Esophagus squamous epithelium (tissue), 5 donors: ENCODE results near the gene ZMIZ1. TPM values are rescaled to one million over a fixed set of nuclear protein-coding genes. Genes with fewer than 3 reads are reported as not detected.

Experiments
- DNase-seq: peaks from one replicate; lab custom pipeline; 2025; lab: John Stamatoyannopoulos, UW
- H3K27ac ChIP-seq, 4 donors: fragments of 200-600 bp; sonication (generic); one replicate each; pipeline ENCODE4 v1.5.1; 2016 to 2019; ENCODE audit warnings: mild to moderate bottlenecking in 1 of 4
- H3K27me3 ChIP-seq, 4 donors: fragments of 200-600 bp; sonication (generic); 1 replicate in 3 of 4; 2 replicates in 1 of 4; pipeline versions ENCODE4 v1.5.1 to v1.6.0; 2017 to 2021; ENCODE audit warnings: antibody characterized with exemption in 1 of 4
- H3K36me3 ChIP-seq, 3 donors: fragments of 200-600 bp; sonication (generic); one replicate each; pipeline ENCODE4 v1.5.1; 2016 to 2019
- H3K4me1 ChIP-seq, 3 donors: fragments of 200-600 bp; sonication (generic); one replicate each; pipeline ENCODE4 v1.5.1; 2017 to 2019
- H3K4me3 ChIP-seq, 4 donors: fragments of 200-600 bp; sonication (generic); 1 replicate in 3 of 4; 2 replicates in 1 of 4; pipeline ENCODE4 v1.5.1; 2016 to 2019; ENCODE audit warnings: mild to moderate bottlenecking in 2 of 4, moderate library complexity in 1 of 4
- H3K9me3 ChIP-seq, 3 donors: fragments of 200-600 bp; sonication (generic); one replicate each; pipeline ENCODE4 v1.5.1; 2016 to 2019
- POLR2A ChIP-seq, 4 donors: fragments of 450-650 bp; IDR thresholded peaks; one replicate each; pipeline ENCODE4 v1.6.1; 2017; ENCODE audit warnings: antibody characterized with exemption in 4 of 4, mild to moderate bottlenecking in 4 of 4, moderate library complexity in 3 of 4
- WGBS, 2 donors: methylation state at CpG; one replicate each; pipeline ENCODE4 v1.1.5; 2018; 5-methylcytosine and 5-hydroxymethylcytosine counted together
- intact Hi-C: fragments of 100-400 bp; cut with DNase I; formaldehyde crosslinking; loops from one replicate; pipeline ENCODE4 v1.15.0; 2022
- total RNA-seq, 4 donors: library from RNA; depleted of rRNA; stranded (reverse); fragments of >200 nt; gene quantifications; one replicate each; pipeline ENCODE4 v1.1.0, GENCODE V29; 2016
- TF ChIP-seq, protein P1 (sequence below), 6 experiments: fragments of 450-650 bp in 4 of 6; fragments of 200-600 bp in 2 of 6; sonication (generic) in 2 of 6; IDR thresholded peaks; one replicate each; pipeline ENCODE4 v1.5.1; 2016 to 2019; ENCODE audit warnings: antibody characterized with exemption in 6 of 6, mild to moderate bottlenecking in 4 of 6, moderate library complexity in 4 of 6
- donor health status: DM: yes; HTN: yes; CAD: no.

Gene ZMIZ1
- total RNA-seq, 4 donors from 2014 or later = 28.2 to 79.5 (median 40.4) TPM

DNA sequence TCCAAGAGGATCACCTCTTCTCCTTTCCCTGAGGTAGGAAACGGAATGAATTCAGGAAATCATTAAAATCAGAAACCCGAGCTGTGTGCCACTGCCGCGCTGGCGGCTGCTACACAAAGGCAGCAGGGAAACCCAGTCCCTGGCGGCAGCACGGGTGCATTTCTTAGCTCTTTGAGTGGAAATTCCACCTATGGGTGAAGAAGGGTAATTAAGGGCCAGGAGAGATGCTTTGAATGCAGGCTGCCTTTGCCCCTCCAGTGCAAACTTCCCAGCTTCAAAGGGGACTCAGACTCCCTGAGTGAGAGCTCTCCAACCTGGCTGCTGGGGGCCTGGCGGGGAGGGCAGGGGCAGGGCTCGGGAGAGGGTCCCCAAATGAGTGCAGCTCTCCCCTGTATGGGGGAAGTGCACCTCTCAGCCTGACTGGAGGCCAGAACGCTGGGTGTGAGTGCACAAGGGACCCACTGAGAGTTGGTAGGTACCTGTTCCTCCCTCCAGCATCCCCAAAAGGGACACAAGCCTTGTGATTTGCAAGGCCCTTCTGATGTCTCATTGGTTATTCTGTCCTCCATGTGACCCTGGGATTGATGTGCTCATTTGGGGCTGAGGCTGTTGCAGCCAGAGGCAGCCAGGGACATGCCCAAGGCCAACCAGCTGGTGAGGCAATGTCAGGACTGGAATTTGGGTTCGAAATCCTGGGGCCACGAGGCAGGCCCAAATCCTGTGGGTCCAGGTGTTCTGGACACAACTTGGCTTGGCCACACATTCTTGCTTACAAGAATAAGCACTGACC lies 16.3 kb upstream of the ZMIZ1 start:
- H3K27ac ChIP-seq = no peak overlapping the region
- peaks cover 10 to 23% (median 16%) of the 10 kb centered on the region in 3 donors for H3K4me1 ChIP-seq
- no peaks in the 10 kb centered on the region for H3K27me3 ChIP-seq
- H3K9me3 ChIP-seq = no peaks in the 10 kb centered on the region
- TF ChIP-seq, protein P1, sequence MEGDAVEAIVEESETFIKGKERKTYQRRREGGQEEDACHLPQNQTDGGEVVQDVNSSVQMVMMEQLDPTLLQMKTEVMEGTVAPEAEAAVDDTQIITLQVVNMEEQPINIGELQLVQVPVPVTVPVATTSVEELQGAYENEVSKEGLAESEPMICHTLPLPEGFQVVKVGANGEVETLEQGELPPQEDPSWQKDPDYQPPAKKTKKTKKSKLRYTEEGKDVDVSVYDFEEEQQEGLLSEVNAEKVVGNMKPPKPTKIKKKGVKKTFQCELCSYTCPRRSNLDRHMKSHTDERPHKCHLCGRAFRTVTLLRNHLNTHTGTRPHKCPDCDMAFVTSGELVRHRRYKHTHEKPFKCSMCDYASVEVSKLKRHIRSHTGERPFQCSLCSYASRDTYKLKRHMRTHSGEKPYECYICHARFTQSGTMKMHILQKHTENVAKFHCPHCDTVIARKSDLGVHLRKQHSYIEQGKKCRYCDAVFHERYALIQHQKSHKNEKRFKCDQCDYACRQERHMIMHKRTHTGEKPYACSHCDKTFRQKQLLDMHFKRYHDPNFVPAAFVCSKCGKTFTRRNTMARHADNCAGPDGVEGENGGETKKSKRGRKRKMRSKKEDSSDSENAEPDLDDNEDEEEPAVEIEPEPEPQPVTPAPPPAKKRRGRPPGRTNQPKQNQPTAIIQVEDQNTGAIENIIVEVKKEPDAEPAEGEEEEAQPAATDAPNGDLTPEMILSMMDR (IDR thresholded peaks at IDR 0.05) = peak in 4 of 6 experiments; percentile 18 to 56 (median 46)
- no peak for TF ChIP-seq POLR2A (IDR thresholded peaks at IDR 0.05)
- no peak for DNase-seq
- no peak overlapping the region for H3K4me3 ChIP-seq
- intact Hi-C loops = no loop called here
- 49 to 86% methylated on average over 8 to 9 of the region's 12 CpGs for WGBS, 2 donors
- no peaks in the 10 kb centered on the region for H3K36me3 ChIP-seq

DNA sequence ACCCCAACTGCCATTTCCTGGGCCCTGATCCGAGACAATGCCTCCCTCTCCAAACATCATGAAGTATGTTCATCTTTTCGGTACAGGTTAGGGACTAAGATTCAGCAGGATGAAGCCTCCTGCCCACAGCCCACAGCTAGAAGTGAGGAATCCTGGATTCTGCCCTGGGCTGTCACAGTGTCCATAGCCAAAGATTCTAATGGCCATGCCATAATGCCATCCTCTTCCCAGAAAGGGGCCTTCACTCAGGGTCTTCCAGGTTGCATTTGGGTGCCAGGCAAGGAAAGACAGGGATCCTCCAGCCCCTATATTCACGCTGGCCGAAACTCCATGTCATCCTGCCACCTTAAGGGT lies 15.7 kb upstream of the ZMIZ1 start:
- 78 to 94% methylated on average over 3 to 4 of the region's 4 CpGs for WGBS, 2 donors
- intact Hi-C loops = no loop called here
- Histone ChIP-seq H3K36me3 (no peaks in the 10 kb centered on the region), H3K4me3 (no peak overlapping the region), H3K27me3 (no peaks in the 10 kb centered on the region), H3K27ac (no peak overlapping the region), H3K4me1 (peaks cover 5 to 18% (median 11%) of the 10 kb centered on the region in 3 donors), H3K9me3 (no peaks in the 10 kb centered on the region)
- TF ChIP-seq POLR2A (IDR thresholded peaks at IDR 0.05) = no peak
- TF ChIP-seq, protein P1 (IDR thresholded peaks at IDR 0.05) = no peak
- DNase-seq = no peak

DNA sequence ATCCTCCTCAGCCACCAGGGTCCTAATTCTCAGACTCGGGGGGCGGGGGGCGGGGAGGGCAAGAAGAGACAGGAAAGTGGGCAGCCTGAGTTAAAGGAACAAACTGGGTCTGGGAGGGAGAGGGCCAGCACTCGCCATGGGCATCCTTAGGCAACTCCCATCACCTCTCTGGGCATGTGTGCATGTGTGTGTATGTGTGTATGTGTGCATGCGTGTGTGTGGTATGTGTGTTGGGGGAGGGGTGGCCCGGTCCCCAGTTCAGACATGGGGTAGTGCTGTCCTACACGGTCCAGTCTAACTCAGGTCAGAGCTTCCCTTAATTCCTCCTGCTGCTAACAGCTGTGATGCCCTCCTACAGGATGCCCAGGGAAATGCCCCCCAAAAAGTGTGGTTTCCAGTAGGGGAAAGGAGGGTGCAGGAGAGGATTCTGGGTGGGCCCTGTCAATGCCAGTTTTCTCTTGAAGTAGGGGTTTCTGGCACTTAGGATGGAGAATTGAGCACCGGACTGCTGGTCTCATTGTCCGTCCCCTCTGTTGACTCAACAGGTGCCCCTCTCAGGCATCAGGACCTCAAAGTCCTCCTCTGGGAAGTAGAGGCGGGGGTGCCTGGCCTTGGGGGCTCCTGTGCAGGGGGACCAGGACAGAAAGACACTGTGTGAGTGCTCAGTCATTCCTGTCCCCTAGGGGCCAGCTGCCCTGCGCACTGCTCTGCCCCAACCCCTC lies 15.1 kb upstream of the ZMIZ1 start:
- Histone ChIP-seq H3K36me3 (no peaks in the 10 kb centered on the region), H3K27me3 (no peaks in the 10 kb centered on the region), H3K27ac (no peak overlapping the region), H3K4me3 (no peak overlapping the region), H3K9me3 (no peaks in the 10 kb centered on the region), H3K4me1 (peaks cover 0 to 12% (median 6%) of the 10 kb centered on the region in 3 donors)
- no peak for TF ChIP-seq POLR2A (IDR thresholded peaks at IDR 0.05)
- TF ChIP-seq, protein P1 (IDR thresholded peaks at IDR 0.05) = no peak
- 89 to 93% methylated on average over 3 to 4 of the region's 11 CpGs for WGBS, 2 donors
- no peak for DNase-seq
- intact Hi-C loops = no loop called here

DNA sequence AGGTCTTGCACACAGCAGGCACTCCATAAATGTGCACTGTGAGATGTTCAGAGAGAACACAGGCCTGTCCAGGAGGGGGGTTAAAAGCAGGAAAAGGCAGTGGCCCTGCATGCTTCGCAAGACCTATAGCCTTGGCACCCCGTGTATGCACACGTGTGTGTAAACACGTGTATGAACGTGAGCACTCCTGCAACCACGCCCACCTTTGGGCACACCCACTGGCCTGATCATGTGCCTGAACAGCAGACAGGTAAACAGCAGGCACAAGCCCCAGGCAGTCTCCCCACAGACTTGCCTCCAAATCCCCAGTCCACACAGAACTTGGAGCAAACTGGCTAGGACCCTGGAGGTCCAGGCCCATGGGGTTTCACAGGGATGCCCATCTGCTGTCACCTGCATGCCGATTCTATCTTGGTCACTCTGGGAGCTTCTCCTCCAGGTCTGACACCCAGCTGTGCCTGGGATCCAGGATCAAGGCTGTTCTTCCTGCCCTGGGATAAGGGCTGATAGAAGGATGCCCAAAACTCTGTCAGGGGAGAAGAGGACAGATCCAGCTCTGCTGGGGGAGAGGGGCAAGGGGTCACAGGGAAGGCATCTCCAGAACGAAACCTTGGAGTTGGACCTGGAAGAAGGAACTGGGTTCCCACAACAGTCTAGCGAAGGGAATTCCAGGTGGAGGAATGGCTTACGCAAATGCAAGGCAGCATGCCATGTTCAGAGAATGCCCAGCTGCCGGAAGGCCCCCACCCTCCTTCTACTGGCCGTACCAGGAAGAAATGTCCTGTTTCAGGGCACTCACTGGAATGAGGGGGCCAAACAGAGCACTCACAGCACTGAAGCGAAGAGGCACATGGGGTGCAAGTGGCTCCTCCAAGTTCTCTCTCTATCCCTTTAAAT lies 14.3 kb upstream of the ZMIZ1 start:
- TF ChIP-seq, protein P1 (IDR thresholded peaks at IDR 0.05) = no peak
- no peak for TF ChIP-seq POLR2A (IDR thresholded peaks at IDR 0.05)
- Histone ChIP-seq H3K4me1 (peaks cover 0 to 5% (median 0%) of the 10 kb centered on the region in 3 donors), H3K27ac (no peak overlapping the region), H3K27me3 (no peaks in the 10 kb centered on the region), H3K4me3 (no peak overlapping the region), H3K9me3 (no peaks in the 10 kb centered on the region), H3K36me3 (no peaks in the 10 kb centered on the region)
- 51 to 62% methylated on average over 6 to 12 of the region's 13 CpGs for WGBS, 2 donors
- intact Hi-C loops = no loop called here
- no peak for DNase-seq
